ENCODE data around the gene MAPK8. TPM values are rescaled to one million over a fixed set of nuclear protein-coding genes. Genes with fewer than 3 reads are reported as not detected.

Gene MAPK8
- total and polyA plus RNA-seq, 7 donors: 17.4 to 74.5 (median 46.7) TPM

- TF ChIP-seq POLR2AphosphoS5 (IDR thresholded peaks at IDR 0.05): no peak
- TF ChIP-seq EP300 (IDR thresholded peaks at IDR 0.05): no peak
- no peak for TF ChIP-seq POLR2A (IDR thresholded peaks at IDR 0.05)
- TF ChIP-seq CTCF (IDR thresholded peaks at IDR 0.05): no peak
- intact Hi-C loops (cut with DNase I): no loop called here
- peaks cover 0 to 12% (median 0%) of the 10 kb centered on the region in 4 donors for H3K4me1 ChIP-seq
- no peaks in the 10 kb centered on the region for H3K36me3 ChIP-seq
- WGBS, 2 donors: 71 to 74% methylated on average over 2 of the region's 2 CpGs
- no peaks in the 10 kb centered on the region for H3K27me3 ChIP-seq
- no peak for DNase-seq
- H3K9me3 ChIP-seq: no peaks in the 10 kb centered on the region
- H3K4me3 ChIP-seq: no peak overlapping the region
- no peak overlapping the region for H3K27ac ChIP-seq
These were observed 174.9 kb downstream of the MAPK8 start for GRCh38 chr10:48481385-48481784.

GRCh38 chr10:48482207-48482606, 175.7 kb downstream of the MAPK8 start:
- no peaks in the 10 kb centered on the region for H3K9me3 ChIP-seq
- intact Hi-C loops (cut with DNase I): no loop called here
- peaks cover 0 to 12% (median 0%) of the 10 kb centered on the region in 4 donors for H3K4me1 ChIP-seq
- no peak for DNase-seq
- H3K36me3 ChIP-seq: no peaks in the 10 kb centered on the region
- WGBS, 2 donors: 72 to 74% methylated on average over 3 of the region's 3 CpGs
- TF ChIP-seq CTCF (IDR thresholded peaks at IDR 0.05) (no peak), EP300 (IDR thresholded peaks at IDR 0.05) (no peak), POLR2AphosphoS5 (IDR thresholded peaks at IDR 0.05) (no peak), POLR2A (IDR thresholded peaks at IDR 0.05) (no peak)
- H3K27ac ChIP-seq: no peak overlapping the region
- H3K4me3 ChIP-seq: no peak overlapping the region
- no peaks in the 10 kb centered on the region for H3K27me3 ChIP-seq

GRCh38 chr10:48484911-48485310, 178.4 kb downstream of the MAPK8 start:
- no peaks in the 10 kb centered on the region for H3K36me3 ChIP-seq
- intact Hi-C loops (cut with DNase I): no loop called here
- no peak overlapping the region for H3K27ac ChIP-seq
- H3K4me1 ChIP-seq: peaks cover 0 to 12% (median 0%) of the 10 kb centered on the region in 4 donors
- TF ChIP-seq POLR2A (IDR thresholded peaks at IDR 0.05): no peak
- TF ChIP-seq POLR2AphosphoS5 (IDR thresholded peaks at IDR 0.05): no peak
- TF ChIP-seq EP300 (IDR thresholded peaks at IDR 0.05): no peak
- 29 to 72% methylated on average over 3 of the region's 3 CpGs for WGBS, 2 donors
- DNase-seq: no peak
- no peaks in the 10 kb centered on the region for H3K9me3 ChIP-seq
- no peaks in the 10 kb centered on the region for H3K27me3 ChIP-seq
- H3K4me3 ChIP-seq: no peak overlapping the region

- intact Hi-C loops (cut with DNase I): no loop called here
- no peak for TF ChIP-seq POLR2A (IDR thresholded peaks at IDR 0.05)
- TF ChIP-seq CTCF (IDR thresholded peaks at IDR 0.05): no peak
- TF ChIP-seq POLR2AphosphoS5 (IDR thresholded peaks at IDR 0.05): no peak
- no peak for TF ChIP-seq EP300 (IDR thresholded peaks at IDR 0.05)
- H3K9me3 ChIP-seq: no peaks in the 10 kb centered on the region
- peaks cover 0 to 9% (median 0%) of the 10 kb centered on the region in 4 donors for H3K4me1 ChIP-seq
- no peaks in the 10 kb centered on the region for H3K27me3 ChIP-seq
- H3K36me3 ChIP-seq: no peaks in the 10 kb centered on the region
- no peak for DNase-seq
- no peak overlapping the region for H3K4me3 ChIP-seq
- no peak overlapping the region for H3K27ac ChIP-seq
These were observed 179.2 kb downstream of the MAPK8 start for GRCh38 chr10:48485711-48486110.

GRCh38 chr10:48487244-48487643, 180.8 kb downstream of the MAPK8 start:
- no peaks in the 10 kb centered on the region for H3K27me3 ChIP-seq
- H3K27ac ChIP-seq: no peak overlapping the region
- H3K4me1 ChIP-seq: peaks cover 0 to 4% (median 0%) of the 10 kb centered on the region in 4 donors
- 67 to 91% methylated on average over 1 of the region's 1 CpG for WGBS, 2 donors
- TF ChIP-seq POLR2AphosphoS5 (IDR thresholded peaks at IDR 0.05) (no peak), EP300 (IDR thresholded peaks at IDR 0.05) (no peak), POLR2A (IDR thresholded peaks at IDR 0.05) (no peak), CTCF (IDR thresholded peaks at IDR 0.05) (no peak)
- no peak for DNase-seq
- H3K4me3 ChIP-seq: no peak overlapping the region
- H3K9me3 ChIP-seq: no peaks in the 10 kb centered on the region
- intact Hi-C loops (cut with DNase I): no loop called here
- no peaks in the 10 kb centered on the region for H3K36me3 ChIP-seq

Other genes starting within 250 kb of the MAPK8 start
- not detected for gene FRMPD2, start 32.0 kb upstream of the MAPK8 start, total RNA-seq
- gene FRMPD2, start 32.0 kb upstream of the MAPK8 start, polyA plus RNA-seq: under 1 TPM in 1 of 3 donors, not detected in 2; 0.09 TPM